GM12874 (cell line): Measurements from ENCODE around the gene DAPP1.

ENCODE experiments used
- TF ChIP-seq, protein P1 (sequence below): IDR thresholded peaks from 2 replicates; pipeline ENCODE4 v1.5.1; 2011; ENCODE audit warnings: low read depth, mild to moderate bottlenecking, control low read depth, low read length, moderate library complexity; ENCODE audit not compliant: insufficient read depth

The DAPP1 gene

GRCh38 chr4:99868126-99868596, 51.5 kb downstream of the DAPP1 start:
- TF ChIP-seq, protein P1, sequence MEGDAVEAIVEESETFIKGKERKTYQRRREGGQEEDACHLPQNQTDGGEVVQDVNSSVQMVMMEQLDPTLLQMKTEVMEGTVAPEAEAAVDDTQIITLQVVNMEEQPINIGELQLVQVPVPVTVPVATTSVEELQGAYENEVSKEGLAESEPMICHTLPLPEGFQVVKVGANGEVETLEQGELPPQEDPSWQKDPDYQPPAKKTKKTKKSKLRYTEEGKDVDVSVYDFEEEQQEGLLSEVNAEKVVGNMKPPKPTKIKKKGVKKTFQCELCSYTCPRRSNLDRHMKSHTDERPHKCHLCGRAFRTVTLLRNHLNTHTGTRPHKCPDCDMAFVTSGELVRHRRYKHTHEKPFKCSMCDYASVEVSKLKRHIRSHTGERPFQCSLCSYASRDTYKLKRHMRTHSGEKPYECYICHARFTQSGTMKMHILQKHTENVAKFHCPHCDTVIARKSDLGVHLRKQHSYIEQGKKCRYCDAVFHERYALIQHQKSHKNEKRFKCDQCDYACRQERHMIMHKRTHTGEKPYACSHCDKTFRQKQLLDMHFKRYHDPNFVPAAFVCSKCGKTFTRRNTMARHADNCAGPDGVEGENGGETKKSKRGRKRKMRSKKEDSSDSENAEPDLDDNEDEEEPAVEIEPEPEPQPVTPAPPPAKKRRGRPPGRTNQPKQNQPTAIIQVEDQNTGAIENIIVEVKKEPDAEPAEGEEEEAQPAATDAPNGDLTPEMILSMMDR = no peak

- TF ChIP-seq, protein P1 = no peak
Observed at GRCh38 chr4:99872570-99872969, 55.9 kb downstream of the DAPP1 start.

DNA sequence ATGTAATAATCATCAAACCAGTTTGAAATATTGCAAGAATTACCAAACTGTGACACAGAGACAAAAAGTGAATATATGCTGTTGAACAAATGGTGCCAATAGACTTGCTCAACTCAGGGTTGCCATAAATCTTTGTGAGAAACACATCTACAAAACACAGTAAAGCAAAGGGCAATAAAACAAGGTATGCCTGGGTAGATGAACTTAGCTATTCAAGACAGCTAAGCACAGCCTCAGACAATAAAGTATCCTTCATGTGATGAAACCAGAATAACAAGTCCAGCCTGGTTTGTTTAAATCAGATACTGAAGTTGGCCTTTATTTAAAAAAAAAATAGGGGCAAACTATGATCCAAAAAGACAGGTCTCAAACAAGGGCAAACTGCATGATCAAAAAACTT, 58.4 kb downstream of the DAPP1 start:
- TF ChIP-seq, protein P1 = no peak

DNA sequence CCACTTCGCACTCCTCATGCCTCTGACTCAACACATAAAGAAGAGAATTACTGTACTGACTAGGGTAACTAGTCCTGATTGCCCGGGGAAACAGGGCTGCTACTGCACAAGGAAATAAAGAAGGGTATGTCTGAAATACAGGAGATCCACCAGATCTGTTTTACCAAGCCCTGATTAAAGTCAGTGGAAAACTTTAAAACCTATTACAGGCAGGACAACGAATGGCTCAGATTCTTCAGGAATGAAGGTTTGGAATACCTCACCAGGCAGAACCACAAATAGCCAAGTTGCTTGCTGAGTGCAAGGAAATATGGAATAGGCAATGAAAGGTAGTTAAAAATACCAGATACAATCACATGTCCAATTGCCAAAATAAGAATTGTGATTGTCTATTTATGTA, 60.3 kb downstream of the DAPP1 start:
- TF ChIP-seq, protein P1 = no peak

GRCh38 chr4:99878604-99879003, 62.0 kb downstream of the DAPP1 start:
- TF ChIP-seq, protein P1 = no peak

GRCh38 chr4:99879458-99879857, 62.8 kb downstream of the DAPP1 start:
- TF ChIP-seq, protein P1 = no peak

DNA sequence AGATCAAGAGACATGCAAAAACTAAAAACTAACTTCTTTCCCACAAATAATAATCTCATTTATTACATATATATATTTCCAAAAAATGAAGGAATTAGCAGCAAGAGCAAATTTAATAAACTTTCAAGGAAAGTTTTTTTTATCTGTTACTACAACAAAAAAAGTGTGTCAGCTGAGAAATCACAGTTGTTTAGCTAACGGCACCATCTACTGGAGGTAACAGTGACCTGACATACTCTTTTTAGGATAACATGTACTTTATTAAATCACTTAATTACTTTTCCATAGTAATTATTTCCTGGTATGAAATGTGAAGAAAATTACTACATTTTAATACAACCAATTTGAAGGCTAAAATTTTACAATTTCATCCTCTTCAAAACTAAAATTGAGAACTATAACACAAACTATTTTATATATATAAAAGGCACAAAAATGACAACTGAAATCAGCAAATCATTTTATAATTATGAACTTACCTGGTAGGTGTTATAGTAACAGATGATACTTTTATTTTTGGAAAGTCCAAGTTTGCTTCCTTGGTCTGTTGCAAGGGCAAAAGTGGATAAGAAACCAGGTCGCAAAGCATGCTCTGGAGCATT, 68.5 kb downstream of the DAPP1 start:
- TF ChIP-seq, protein P1 = peak; percentile 38

DNA sequence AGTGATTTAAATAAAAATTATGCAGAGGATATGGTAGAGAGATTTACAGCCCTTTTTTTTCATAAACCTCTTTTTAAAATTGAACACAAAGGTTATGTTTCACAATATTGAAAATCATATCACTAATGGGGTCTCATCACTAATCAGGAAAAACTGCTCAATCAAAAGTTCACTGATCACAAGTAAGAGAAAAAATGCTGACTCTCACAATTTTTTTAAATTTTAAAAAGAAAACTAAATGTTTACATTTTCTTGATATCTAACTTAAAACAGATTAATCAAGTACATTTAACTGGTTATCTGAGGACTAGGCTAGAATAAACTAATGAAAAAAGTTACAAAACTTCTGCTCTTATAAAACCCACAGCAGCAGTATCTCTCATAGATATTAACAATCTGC, 69.1 kb downstream of the DAPP1 start:
- TF ChIP-seq, protein P1 = no peak
